Neural progenitor cell (in vitro differentiated cells): Measurements from ENCODE around the gene RBMXL2. TPM values are rescaled to one million over a fixed set of nuclear protein-coding genes. Genes with fewer than 3 reads are reported as not detected.

Experiments used
- DNase-seq: peaks from one replicate; pipeline ENCODE4 v3.0.0-alpha.2; 2016; ENCODE audit warnings: low spot score
- H2AFZ ChIP-seq: fragments of 200-600 bp; sonication (generic); replicated peaks from 2 replicates; pipeline ENCODE4 v1.6.1; 2016; ENCODE audit warnings: antibody characterized with exemption
- H3F3A ChIP-seq: fragments of 200-600 bp; sonication (generic); 2 replicates; pipeline ENCODE4 v1.6.1; 2016; ENCODE audit warnings: antibody characterized with exemption, low read depth
- H3K27ac ChIP-seq: fragments of 200-600 bp; sonication (generic); 2 replicates; pipeline ENCODE4 v1.5.1; 2016; ENCODE audit warnings: mild to moderate bottlenecking
- H3K27me3 ChIP-seq: fragments of 200-600 bp; sonication (generic); 2 replicates; pipeline ENCODE4 v1.6.1; 2016; ENCODE audit warnings: mild to moderate bottlenecking, moderate library complexity
- H3K36me3 ChIP-seq: fragments of 200-600 bp; sonication (generic); 2 replicates; pipeline ENCODE4 v1.5.1; 2016
- H3K4me1 ChIP-seq: fragments of 200-600 bp; sonication (generic); 2 replicates; pipeline ENCODE4 v1.6.1; 2016; ENCODE audit warnings: mixed run types
- H3K4me2 ChIP-seq: fragments of 200-600 bp; sonication (generic); 2 replicates; pipeline ENCODE4 v1.6.1; 2016
- H3K4me3 ChIP-seq: fragments of 200-600 bp; sonication (generic); 2 replicates; pipeline ENCODE4 v1.5.1; 2016
- H3K79me2 ChIP-seq: fragments of 200-600 bp; sonication (generic); 2 replicates; pipeline ENCODE4 v1.6.1; 2016; ENCODE audit warnings: low read depth
- H3K9ac ChIP-seq: fragments of 200-600 bp; sonication (generic); 2 replicates; pipeline ENCODE4 v1.6.1; 2016
- H3K9me3 ChIP-seq: fragments of 200-600 bp; sonication (generic); 2 replicates; pipeline ENCODE4 v1.5.1; 2016; ENCODE audit warnings: low read depth
- H4K20me1 ChIP-seq: fragments of 200-600 bp; sonication (generic); 2 replicates; pipeline ENCODE4 v1.6.1; 2016; ENCODE audit warnings: low read depth
- H3K27ac Mint-ChIP-seq: 3 replicates; pipeline ENCODE4 v1.8.0; 2021; ENCODE audit warnings: mixed read lengths
- H3K27me3 Mint-ChIP-seq: 2 replicates; pipeline ENCODE4 v1.8.0; 2022; ENCODE audit warnings: low read depth, mild to moderate bottlenecking, inconsistent platforms, moderate library complexity, mixed read lengths; ENCODE audit not compliant: insufficient read depth
- H3K36me3 Mint-ChIP-seq: 3 replicates; pipeline ENCODE4 v1.8.0; 2021; ENCODE audit warnings: mixed read lengths
- H3K4me1 Mint-ChIP-seq: 3 replicates; pipeline ENCODE4 v1.8.0; 2021; ENCODE audit warnings: mixed read lengths
- H3K4me3 Mint-ChIP-seq: 3 replicates; pipeline ENCODE4 v1.8.0; 2021; ENCODE audit warnings: mild to moderate bottlenecking, moderate library complexity, mixed read lengths
- H3K9me3 Mint-ChIP-seq: 3 replicates; pipeline ENCODE4 v1.8.0; 2020; ENCODE audit warnings: mixed read lengths
- EZH2 ChIP-seq: fragments of 200-600 bp; sonication (generic); IDR thresholded peaks from 2 replicates; pipeline ENCODE4 v1.6.1; 2017; ENCODE audit warnings: antibody characterized with exemption, mild to moderate bottlenecking, moderate library complexity
- EZH2phosphoT487 ChIP-seq: fragments of 200-600 bp; sonication (generic); IDR thresholded peaks from 2 replicates; pipeline ENCODE4 v1.6.1; 2017; ENCODE audit warnings: antibody characterized with exemption
- total RNA-seq: library from RNA; depleted of rRNA; stranded (reverse); fragments of >200 nt; gene quantifications from 2 replicates; pipeline ENCODE4 v1.2.3, GENCODE V29; 2015; ENCODE audit warnings: low replicate concordance
- TF ChIP-seq, protein P1 (sequence below): fragments of 200-600 bp; sonication (generic); IDR thresholded peaks from 2 replicates; pipeline ENCODE4 v1.5.1; 2017; ENCODE audit warnings: antibody characterized with exemption, mild to moderate bottlenecking

Gene RBMXL2
- total RNA-seq, 1 donor from 2014 or later, result not detected

DNA sequence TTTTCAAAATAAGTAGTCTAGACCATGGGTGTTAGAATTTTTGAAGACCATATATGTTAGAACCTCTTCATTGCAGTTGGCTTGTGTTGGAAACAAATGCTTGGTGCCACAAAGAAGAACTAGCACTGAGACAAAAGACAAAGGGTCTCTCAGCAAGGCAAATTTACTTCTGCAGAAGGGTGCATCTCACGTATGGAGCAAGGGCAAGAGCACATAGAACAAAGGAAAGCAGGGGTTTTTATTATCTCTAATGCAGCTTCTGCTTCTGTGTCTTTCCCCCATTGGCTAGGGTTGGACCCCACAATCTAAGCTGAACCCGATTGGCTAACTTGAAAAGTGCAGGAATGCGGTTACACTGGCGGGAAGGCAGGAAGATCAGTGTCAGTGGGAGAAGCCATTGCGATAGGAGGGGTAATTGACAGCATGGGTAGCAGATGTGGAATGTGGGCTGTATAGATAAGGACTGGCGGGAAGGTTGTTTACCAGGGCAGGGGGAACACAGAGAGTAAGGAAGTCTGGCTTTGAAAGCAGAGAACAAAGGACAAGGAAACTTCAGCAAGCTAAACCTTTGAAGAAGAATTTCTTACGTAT lies 9.2 kb upstream of the RBMXL2 start:
- Histone ChIP-seq H3K79me2 (no peaks in the 10 kb centered on the region), H3K27me3 (no peaks in the 10 kb centered on the region), H3K4me3 (no peak overlapping the region), H3K4me2 (no peak overlapping the region), H4K20me1 (no peaks in the 10 kb centered on the region), H3F3A (no peaks in the 10 kb centered on the region), H3K9ac (no peak overlapping the region), H3K9me3 (no peaks in the 10 kb centered on the region), H3K27ac (no peak overlapping the region), H3K4me1 (no peaks in the 10 kb centered on the region), H2AFZ (no peak overlapping the region), H3K36me3 (no peaks in the 10 kb centered on the region)
- DNase-seq, result peak; percentile 18
- Mint-ChIP-seq H3K4me3 (no peak overlapping the region), H3K27ac (no peak overlapping the region), H3K36me3 (no peaks in the 10 kb centered on the region), H3K9me3 (peaks cover 8% of the 10 kb centered on the region), H3K27me3 (peaks cover 6% of the 10 kb centered on the region), H3K4me1 (peaks cover 3% of the 10 kb centered on the region)
- TF ChIP-seq EZH2 (no peak), EZH2phosphoT487 (no peak)
- TF ChIP-seq, protein P1, sequence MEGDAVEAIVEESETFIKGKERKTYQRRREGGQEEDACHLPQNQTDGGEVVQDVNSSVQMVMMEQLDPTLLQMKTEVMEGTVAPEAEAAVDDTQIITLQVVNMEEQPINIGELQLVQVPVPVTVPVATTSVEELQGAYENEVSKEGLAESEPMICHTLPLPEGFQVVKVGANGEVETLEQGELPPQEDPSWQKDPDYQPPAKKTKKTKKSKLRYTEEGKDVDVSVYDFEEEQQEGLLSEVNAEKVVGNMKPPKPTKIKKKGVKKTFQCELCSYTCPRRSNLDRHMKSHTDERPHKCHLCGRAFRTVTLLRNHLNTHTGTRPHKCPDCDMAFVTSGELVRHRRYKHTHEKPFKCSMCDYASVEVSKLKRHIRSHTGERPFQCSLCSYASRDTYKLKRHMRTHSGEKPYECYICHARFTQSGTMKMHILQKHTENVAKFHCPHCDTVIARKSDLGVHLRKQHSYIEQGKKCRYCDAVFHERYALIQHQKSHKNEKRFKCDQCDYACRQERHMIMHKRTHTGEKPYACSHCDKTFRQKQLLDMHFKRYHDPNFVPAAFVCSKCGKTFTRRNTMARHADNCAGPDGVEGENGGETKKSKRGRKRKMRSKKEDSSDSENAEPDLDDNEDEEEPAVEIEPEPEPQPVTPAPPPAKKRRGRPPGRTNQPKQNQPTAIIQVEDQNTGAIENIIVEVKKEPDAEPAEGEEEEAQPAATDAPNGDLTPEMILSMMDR, result no peak

DNA sequence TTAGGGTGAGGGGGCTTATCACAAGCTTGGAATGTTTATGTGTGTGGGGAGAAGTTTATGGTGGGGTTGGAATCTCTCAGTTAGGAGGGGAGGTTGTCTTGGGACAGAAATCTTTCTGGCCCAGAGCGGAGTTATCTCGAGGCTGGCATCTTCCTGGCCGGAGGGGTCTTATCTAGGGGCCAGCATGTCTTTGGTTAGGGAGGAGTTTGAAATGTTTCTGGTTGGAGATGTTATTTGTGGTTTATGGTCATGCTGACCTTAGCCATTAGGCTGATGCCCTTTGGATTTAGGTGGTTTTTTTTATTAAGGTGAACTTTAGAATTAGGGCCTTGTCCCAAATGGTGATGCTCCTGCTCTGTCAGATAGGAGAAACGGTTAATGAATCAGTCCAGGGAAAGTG lies 7.9 kb upstream of the RBMXL2 start:
- H3K9me3 ChIP-seq, result no peaks in the 10 kb centered on the region
- H3K4me3 Mint-ChIP-seq, result no peak overlapping the region
- H3K4me3 ChIP-seq, result no peak overlapping the region
- no peaks in the 10 kb centered on the region for H3K36me3 ChIP-seq
- H3K4me2 ChIP-seq, result no peak overlapping the region
- H4K20me1 ChIP-seq, result no peaks in the 10 kb centered on the region
- no peaks in the 10 kb centered on the region for H3K4me1 ChIP-seq
- DNase-seq, result no peak
- TF ChIP-seq EZH2phosphoT487 (no peak), EZH2 (no peak)
- TF ChIP-seq, protein P1, result no peak
- H3K27me3 ChIP-seq, result no peaks in the 10 kb centered on the region
- peaks cover 4% of the 10 kb centered on the region for H3K27me3 Mint-ChIP-seq
- H3K36me3 Mint-ChIP-seq, result no peaks in the 10 kb centered on the region
- H3K27ac ChIP-seq, result no peak overlapping the region
- H3K79me2 ChIP-seq, result no peaks in the 10 kb centered on the region
- peaks cover 8% of the 10 kb centered on the region for H3K9me3 Mint-ChIP-seq
- no peak overlapping the region for H3K27ac Mint-ChIP-seq
- H2AFZ ChIP-seq, result no peak overlapping the region
- H3K9ac ChIP-seq, result no peak overlapping the region
- no peaks in the 10 kb centered on the region for H3K4me1 Mint-ChIP-seq
- H3F3A ChIP-seq, result no peaks in the 10 kb centered on the region

DNA sequence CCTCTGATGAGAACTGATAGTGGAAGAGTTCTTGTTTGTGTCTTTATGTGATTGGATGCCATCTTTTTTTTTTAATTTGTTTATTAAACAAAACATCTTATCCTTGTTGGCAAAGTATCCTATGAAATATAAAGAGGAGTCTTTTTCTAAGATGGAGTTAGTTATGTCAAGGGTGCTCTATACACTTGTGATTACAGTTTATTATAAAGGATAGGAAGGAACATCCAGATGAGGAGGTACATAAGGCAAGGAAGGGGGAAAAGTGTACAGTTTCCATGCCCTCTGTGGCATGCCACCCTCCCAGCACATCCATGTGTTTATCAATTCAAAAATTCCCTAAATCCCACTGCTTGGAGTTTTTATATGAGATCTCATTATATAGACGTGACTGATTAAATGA lies 7.4 kb upstream of the RBMXL2 start:
- H3K27me3 ChIP-seq, result no peaks in the 10 kb centered on the region
- no peaks in the 10 kb centered on the region for H3K9me3 ChIP-seq
- Mint-ChIP-seq H3K27ac (no peak overlapping the region), H3K9me3 (peaks cover 8% of the 10 kb centered on the region), H3K36me3 (no peaks in the 10 kb centered on the region), H3K4me3 (no peak overlapping the region), H3K27me3 (peaks cover 4% of the 10 kb centered on the region), H3K4me1 (no peaks in the 10 kb centered on the region)
- H4K20me1 ChIP-seq, result no peaks in the 10 kb centered on the region
- H3K36me3 ChIP-seq, result no peaks in the 10 kb centered on the region
- no peaks in the 10 kb centered on the region for H3K79me2 ChIP-seq
- no peak overlapping the region for H3K9ac ChIP-seq
- no peak overlapping the region for H3K27ac ChIP-seq
- no peak for DNase-seq
- no peaks in the 10 kb centered on the region for H3F3A ChIP-seq
- no peak overlapping the region for H3K4me3 ChIP-seq
- TF ChIP-seq EZH2phosphoT487 (no peak), EZH2 (no peak)
- no peaks in the 10 kb centered on the region for H3K4me1 ChIP-seq
- H3K4me2 ChIP-seq, result no peak overlapping the region
- H2AFZ ChIP-seq, result no peak overlapping the region
